AG09319 (cell line): ENCODE measurements around the gene EIF4G3.

Experiments
- DNase-seq: peaks from one replicate; pipeline ENCODE4 v3.0.0-alpha.2; 2010; ENCODE audit warnings: low read depth; ENCODE audit errors: extremely low read depth
- CTCF ChIP-seq: IDR thresholded peaks from 2 replicates; pipeline ENCODE4 v1.5.1; 2011; ENCODE audit warnings: low read depth, mild to moderate bottlenecking, inconsistent platforms, low read length, moderate library complexity

The EIF4G3 gene

GRCh38 chr1:21020151-21020550 lies 156.5 kb downstream of the EIF4G3 start:
- no peak for DNase-seq

GRCh38 chr1:21018673-21019072 lies 158.0 kb downstream of the EIF4G3 start:
- no peak for TF ChIP-seq CTCF
- no peak for DNase-seq

More at GRCh38 chr1:21020151-21020550, 156.5 kb downstream of the EIF4G3 start:
- no peak for TF ChIP-seq CTCF

- TF ChIP-seq CTCF, result no peak
- no peak for DNase-seq
Measured at GRCh38 chr1:21013510-21013909, 163.2 kb downstream of the EIF4G3 start.

- DNase-seq, result peak; percentile 23
- TF ChIP-seq CTCF, result no peak
Measured at GRCh38 chr1:21012937-21013336, 163.8 kb downstream of the EIF4G3 start.

GRCh38 chr1:21007876-21008275 lies 168.8 kb downstream of the EIF4G3 start:
- no peak for TF ChIP-seq CTCF
- no peak for DNase-seq

GRCh38 chr1:21005466-21006239 lies 171.0 kb downstream of the EIF4G3 start:
- DNase-seq, result no peak
- TF ChIP-seq CTCF, result no peak

GRCh38 chr1:21003281-21004045 lies 173.2 kb downstream of the EIF4G3 start:
- no peak for TF ChIP-seq CTCF
- DNase-seq, result no peak
